GM18507 (cell line): Measurements from ENCODE around the gene WIPF2.
"Not testable (repeated sequence)": the region's sequence is repeated elsewhere in the genome, so short reads cannot be mapped to it uniquely, and the experiment has no call there.

ENCODE experiments used
- DNase-seq: peaks from one replicate; pipeline ENCODE4 v3.0.0; 2011; ENCODE audit warnings: low read depth; ENCODE audit not compliant: insufficient read length; ENCODE audit errors: extremely low spot score
- FAIRE-seq: peaks from 2 replicates; lab custom pipeline; 2011; peaks lifted over from hg19 to GRCh38; lab: Jason Lieb, UNC

WIPF2 gene

GRCh38 chr17:40190197-40191021 is 28.7 kb upstream of the WIPF2 start:
- DNase-seq, result no peak
- FAIRE-seq, result peak; percentile 54

- FAIRE-seq (peak; percentile 90), DNase-seq (no peak)
These were observed 27.6 kb upstream of the WIPF2 start for GRCh38 chr17:40191237-40192208.

GRCh38 chr17:40192961-40193360 is 26.1 kb upstream of the WIPF2 start:
- DNase-seq (no peak), FAIRE-seq (no peak)

GRCh38 chr17:40194821-40195220 is 24.3 kb upstream of the WIPF2 start:
- FAIRE-seq, result no peak
- no peak for DNase-seq

GRCh38 chr17:40197550-40197949 is 21.6 kb upstream of the WIPF2 start:
- no peak for DNase-seq
- FAIRE-seq, result no peak

- DNase-seq, FAIRE-seq: not testable (repeated sequence)
These were observed 21.1 kb upstream of the WIPF2 start for GRCh38 chr17:40197965-40198456.

- no peak for FAIRE-seq
- DNase-seq, result no peak
These were observed 20.5 kb upstream of the WIPF2 start for GRCh38 chr17:40198576-40198975.

- no peak for DNase-seq
- FAIRE-seq, result no peak
These were observed 16.0 kb upstream of the WIPF2 start for GRCh38 chr17:40203131-40203530.

- not testable (repeated sequence) for DNase-seq, FAIRE-seq
These were observed 12.9 kb upstream of the WIPF2 start for GRCh38 chr17:40206193-40206592.

- no peak for FAIRE-seq
- no peak for DNase-seq
These were observed 9.6 kb upstream of the WIPF2 start for GRCh38 chr17:40209404-40210093.

- DNase-seq, FAIRE-seq: not testable (repeated sequence)
These were observed 5.2 kb upstream of the WIPF2 start for GRCh38 chr17:40213914-40214313.

GRCh38 chr17:40218006-40218739 is 931 bp upstream of the WIPF2 start:
- FAIRE-seq (no peak), DNase-seq (no peak)

- no peak for FAIRE-seq
- no peak for DNase-seq
These were observed 662 bp downstream of the WIPF2 start for GRCh38 chr17:40219594-40220338.

GRCh38 chr17:40224718-40225550 is 5.8 kb downstream of the WIPF2 start:
- DNase-seq (no peak), FAIRE-seq (no peak)

GRCh38 chr17:40229146-40229545 is 10.0 kb downstream of the WIPF2 start:
- not testable (repeated sequence) for FAIRE-seq, DNase-seq

- FAIRE-seq (no peak), DNase-seq (no peak)
These were observed 11.6 kb downstream of the WIPF2 start for GRCh38 chr17:40230670-40231069.

- not testable (repeated sequence) for DNase-seq, FAIRE-seq
These were observed 12.8 kb downstream of the WIPF2 start for GRCh38 chr17:40231928-40232327.
